NCI-H2081 treated with DMSO at 0.1 percent for 48 hours (cell line): Measurements from ENCODE around the gene ASAP3.

Experiments used
- DNase-seq: peaks from one replicate; lab custom pipeline; 2025; lab: John Stamatoyannopoulos, UW

The ASAP3 gene

DNA sequence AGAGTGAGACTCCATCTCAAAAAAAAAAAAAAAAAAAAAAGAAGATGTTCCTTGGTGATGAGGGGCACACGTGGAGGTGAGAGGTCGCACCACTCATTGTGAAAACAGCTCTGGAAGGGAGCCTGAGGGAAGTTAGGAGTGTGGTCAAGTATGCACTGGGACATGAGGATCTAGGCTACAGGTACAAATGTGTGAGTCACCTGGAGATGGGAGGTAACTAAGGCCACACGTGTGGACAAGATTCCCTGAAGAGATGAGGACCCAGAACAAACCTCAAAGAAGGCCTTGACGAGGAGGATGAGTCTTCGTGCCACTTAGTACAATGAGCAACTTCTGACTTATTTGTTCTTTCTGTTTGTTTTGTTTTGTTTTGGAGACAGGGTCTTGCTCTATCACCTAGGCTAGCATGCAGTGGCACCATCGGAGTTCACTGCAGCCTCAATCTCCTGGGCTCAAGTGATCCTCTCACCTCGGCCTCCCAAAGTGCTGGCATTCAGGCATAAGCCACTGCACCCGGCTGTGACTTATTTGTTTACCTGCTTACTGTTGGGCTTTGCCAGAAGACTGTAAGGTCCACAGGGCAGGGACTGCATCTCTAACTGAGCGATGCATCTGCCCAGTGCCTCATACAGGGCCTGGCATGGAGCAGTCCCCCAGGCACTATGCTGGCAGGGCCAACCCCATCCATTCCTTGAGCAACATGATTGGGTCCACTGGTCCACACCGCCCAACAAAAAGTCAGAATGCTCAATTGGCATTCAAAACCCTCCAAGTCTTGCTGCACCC is 6.4 kb downstream of the ASAP3 start:
- no peak for DNase-seq

DNA sequence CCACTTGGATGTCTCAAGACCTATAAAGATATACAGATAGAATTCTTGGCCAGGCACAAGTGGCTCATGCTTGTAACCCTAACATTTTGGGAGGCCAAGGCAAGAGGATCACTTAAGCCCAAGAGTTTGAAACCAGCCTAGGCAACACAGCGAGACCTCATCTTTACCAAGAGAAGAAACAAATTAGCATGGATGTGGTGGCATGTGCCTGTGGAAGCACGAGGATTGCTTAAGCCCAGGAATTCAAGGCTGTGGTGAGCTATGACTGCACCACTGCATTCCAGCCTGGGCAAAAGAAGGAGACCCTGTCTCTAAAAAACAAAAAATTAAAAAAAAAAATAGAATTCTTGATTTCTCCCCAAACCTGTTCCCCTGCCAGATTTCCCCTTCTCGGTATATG is 8.3 kb downstream of the ASAP3 start:
- no peak for DNase-seq

DNA sequence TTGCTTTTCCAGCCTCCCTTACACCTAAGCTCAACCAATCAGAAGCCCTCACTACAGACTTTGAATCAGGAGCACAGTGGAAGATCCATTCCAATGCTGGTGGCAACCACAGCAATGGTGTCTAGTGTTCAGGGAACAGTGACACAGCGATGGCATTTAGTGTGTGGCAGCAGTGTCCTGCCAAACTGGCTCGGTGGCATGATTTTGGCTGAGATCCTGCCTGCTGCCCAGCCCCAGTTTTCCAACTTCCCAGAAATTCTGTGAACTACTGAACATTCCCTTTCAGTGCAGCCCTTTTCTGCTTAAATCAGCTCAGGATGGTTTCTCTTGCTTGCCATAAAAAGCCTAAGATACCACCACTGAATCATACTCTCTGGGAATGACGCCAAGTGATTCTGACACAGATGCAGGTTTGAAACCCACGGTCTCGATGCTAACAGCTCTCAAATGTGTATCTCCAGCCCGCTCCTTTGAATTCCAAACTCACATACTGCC is 8.8 kb downstream of the ASAP3 start:
- no peak for DNase-seq

DNA sequence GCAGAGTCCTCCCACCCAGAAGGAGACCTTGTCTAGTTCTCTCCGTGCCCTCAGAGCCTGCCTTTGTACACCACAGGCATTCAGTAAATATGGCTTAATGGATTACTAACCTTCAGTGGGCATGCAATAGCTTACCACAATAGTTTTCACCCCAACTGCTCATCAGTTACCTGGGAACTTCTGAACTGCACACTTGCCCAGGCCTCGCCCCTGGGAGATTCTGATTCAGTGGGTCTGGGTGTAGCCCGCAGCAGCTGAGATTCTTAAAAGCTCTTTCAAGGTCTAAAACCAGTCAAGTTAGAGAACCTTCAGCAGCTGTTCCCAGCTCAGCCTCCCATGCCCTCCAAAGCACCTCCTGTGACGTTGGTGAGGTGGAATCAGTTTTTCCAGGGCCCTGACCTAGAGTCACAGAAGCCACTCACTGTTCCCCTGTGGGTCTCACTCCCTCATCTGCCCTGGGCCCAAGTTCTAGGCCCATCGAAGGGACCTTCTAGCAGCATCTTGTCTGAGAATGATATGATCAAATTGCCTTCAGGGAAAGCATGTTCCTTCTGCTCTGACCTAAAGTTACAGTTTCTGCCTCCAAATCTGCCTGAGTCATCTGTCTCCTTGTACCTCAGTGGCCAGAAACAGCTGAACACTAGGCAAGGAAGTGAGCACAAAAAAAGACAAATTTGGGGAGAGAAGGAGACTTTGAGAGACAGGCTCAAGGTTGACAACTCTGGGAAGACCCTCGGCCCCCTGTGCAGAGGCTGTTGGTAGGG is 10.8 kb downstream of the ASAP3 start:
- no peak for DNase-seq

DNA sequence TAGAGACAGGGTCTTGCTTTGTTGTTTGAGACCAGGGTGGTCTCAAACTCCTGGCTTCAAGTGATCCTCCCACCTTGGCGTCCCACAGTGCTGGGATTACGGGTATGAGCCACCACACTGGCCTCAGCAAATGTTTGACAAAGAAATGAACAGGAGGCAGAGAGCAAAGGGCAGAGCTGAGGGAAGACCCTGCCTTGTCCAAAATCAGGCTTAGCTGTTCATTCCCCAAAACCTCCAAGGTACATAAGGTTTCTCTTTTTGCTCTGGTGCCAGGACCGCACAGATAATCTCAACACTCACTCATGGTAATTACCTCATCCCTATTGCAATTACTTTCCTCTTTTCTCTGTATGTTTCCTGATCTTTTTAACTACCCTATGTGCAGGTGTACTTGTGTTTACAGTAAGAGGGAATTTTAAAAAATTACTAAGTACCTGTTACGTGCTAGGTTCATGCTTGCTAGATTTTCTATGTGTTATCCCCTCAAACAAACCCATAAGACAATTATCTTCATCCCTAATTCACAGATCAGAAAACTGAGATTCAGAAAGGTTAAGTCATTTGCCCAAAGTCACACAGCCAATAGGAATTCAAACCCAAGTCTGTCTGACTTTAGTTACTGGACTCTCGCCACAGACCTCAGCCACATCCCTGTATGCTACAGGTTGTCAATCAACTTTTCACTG is 11.5 kb downstream of the ASAP3 start:
- no peak for DNase-seq

DNA sequence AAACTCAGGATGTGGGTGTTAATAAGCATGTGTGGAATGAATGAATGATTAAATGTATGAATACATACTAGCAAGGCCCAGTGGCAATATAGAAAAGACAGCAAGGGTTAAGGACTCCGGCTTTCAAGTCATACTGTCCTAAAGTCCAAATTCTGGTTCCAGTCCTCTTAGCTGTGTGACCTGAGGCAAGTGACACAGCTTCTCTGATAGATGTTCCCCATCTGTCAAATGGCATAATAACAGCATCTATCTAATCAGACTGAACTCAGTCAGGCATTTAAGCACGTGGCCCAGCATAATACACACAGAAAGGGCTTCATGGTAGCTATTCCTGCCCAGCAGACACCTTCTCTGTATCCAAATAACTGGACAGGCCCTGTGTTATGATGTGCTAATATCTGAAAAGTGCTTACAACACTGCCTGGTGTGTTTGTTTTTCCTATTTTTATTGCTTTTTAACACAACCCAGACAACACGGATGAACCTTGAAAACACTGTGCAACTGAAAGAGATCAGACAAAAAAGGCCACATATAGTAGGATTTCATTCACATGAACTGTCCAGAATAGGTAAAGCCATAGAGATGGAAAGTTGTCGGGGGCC is 12.4 kb downstream of the ASAP3 start:
- DNase-seq: no peak

DNA sequence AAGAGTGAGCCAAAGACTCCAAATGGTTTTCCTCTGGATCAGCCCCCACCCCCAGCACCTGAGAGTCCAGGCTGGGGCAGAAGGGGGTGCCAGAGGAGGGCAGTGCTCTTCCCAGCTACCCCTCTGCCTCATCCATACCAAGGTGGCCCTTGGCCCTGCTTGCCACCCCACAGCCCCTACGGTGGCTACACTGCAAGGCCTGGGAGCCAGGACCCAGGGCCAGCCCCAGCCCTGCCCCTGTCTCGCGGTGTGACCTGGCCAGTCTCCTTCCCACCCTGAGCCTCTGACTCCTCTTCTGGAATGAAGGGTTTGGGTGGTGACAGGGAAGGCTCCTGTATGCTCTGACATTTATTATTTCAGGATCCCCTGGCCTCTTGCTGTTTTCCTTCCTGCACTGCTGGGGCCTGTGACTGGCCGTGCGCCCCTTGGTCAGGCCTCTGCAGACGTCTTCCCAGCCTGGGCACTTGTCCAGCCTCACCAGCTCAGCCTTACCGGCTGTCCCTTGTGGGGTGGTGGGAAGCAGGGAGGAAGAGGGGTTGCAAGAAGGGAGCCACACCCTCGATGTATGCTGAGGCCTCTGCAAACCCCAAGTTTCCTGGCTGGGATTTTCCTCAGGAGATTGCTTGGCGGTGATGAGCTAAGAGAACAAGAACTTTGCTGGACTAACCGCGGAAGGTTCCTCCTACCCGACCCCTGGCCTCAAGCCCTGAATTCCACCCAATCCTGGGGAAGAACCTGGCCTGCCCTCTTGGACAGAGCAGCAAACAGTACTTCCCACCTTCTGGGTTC is 13.5 kb downstream of the ASAP3 start:
- DNase-seq: no peak

DNA sequence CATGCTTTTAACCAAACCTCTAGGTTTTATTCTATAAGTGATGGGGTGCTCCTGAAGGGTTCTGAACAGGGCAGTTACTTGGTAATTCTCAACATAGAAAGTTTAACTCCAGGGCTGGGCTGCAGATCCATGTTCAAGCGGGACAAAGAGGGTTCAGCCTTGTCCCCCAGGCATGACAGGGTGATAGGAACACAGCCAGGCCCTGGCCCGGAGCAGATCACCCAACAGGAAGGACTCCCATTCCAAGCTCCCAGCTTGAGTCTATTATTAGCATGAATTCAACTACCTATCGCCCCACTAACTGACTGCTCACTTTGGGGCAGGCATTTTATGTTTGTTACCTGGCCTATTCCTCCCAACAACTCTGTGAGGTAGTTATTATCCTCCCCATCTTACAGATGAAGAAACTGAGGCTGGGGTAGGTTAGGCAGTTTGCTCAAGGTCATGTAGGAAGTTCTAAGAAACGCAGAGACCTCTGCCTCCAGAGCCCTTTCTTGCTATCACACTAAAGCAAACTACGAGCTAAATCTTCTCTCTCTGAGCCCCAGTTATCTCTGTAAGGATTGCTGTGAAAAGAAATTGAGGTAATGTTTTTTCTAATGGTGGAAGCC is 14.5 kb downstream of the ASAP3 start:
- no peak for DNase-seq

DNA sequence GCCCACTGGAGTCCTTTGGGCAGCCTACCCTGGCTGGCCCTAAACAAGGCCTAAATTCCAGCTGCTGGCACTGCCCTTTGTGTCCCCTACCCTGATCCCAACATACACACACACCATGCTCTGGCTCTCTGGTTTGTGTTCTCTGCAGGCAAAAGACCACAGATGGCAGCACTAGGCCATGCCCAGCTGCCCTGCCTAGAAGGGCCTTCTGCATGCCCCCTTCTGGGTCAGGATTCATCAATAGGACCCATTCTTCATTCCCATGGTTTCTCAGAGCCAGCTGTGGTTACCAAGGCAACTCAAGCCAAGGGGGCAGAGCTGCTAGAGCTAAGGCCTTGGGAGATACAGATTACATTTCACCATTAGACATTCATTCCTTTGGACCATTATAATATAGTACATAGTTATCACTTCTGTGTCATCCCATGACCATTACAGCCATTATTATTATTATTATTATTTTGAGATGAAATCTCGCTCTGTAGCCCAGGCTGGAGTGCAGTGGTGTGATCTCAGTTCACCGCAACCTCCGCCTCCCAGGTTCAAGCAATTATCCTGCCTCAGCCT is 17.5 kb downstream of the ASAP3 start:
- no peak for DNase-seq

DNA sequence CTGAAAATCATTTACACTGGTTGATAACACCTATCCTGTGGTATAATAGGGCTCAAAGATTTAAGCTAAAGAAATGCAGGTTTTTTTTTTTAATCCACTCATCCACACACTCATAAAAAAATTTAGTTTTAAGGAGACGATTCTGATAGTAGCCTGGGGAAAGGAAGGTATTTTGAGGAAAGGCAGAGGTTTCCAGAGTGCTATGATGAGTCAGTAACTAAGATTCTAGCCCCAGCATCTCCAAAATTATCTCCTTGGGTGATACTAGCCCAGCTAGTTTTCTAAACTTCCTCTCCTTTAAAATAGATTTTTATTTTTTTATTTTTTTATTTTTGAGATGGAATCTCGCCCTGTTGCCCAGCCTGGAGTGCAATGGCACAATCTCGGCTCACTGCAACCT is 20.7 kb downstream of the ASAP3 start:
- no peak for DNase-seq

DNA sequence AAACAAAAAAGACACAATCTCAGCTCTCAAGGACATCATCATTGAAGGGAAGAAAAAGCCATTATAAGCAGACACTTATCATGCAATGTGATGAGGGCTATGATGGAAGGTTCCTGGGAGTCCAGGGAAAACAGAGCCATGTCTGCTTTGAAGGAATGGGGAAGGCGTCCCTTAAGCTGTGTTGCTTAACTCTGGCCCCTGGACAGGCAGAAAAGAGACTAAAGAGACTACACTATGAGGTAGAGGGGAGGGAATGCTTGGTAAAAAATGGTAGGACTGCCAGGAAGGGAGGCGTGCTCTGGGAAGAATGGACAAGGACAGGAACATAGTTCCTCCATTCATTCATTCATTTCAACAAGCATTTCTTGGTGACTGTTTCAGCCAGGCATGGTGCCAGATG is 21.2 kb downstream of the ASAP3 start:
- DNase-seq: no peak

DNA sequence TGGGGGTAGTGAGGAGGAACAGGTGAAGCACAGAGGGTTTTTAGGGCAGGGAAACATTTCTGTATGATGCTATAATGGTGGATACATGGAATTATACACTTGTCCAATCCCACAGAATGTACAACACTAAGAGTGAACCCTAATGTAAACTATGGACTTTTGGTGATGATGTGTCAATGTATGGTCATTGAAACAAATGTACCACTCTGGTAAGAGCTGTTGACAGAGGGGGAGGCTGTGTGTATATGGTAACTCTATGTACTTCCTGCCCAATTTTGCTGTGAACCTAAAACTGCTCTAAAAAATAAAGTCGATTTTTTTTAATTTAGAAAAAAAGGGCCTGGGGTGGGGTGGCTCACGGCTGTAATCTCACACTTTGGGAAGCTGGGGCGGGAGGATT is 22.9 kb downstream of the ASAP3 start:
- no peak for DNase-seq

DNA sequence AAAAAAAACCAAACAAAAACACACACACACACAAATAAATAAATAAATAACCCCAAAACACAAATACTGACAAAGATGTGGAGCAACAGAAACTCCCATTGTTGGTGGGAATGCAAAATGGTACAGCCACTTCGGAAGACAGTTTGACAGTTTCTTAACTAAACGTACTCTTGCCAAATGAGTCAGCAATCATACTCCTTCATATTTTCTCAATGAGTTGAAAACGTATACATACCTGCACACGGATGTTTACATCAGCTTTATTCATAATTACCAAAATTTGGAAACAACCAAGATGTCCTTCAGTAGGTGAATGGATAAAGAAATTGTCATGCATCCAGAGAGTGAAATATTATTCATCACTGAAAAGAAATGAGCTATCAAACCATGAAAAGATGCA is 23.5 kb downstream of the ASAP3 start:
- no peak for DNase-seq

DNA sequence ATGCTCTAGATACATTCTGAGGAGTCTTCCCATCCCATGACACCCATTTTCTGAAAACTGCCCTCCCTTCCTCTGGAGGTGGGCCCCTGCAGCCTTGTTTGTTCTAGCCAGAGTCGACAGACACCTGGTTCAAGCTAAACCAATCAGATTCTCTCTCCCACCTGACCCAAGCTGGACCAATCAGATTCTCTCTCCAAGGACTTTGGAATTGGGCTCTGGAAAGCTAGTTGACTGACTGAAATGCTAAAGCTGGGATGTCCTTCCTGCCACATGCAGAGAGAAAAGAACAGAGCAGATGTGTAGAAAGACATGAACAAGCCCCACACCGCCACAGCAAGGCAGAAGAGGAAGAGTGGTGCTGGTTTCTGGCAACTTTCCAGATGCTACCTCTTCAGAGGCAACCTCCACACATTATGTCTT is 24.6 kb downstream of the ASAP3 start:
- no peak for DNase-seq

DNA sequence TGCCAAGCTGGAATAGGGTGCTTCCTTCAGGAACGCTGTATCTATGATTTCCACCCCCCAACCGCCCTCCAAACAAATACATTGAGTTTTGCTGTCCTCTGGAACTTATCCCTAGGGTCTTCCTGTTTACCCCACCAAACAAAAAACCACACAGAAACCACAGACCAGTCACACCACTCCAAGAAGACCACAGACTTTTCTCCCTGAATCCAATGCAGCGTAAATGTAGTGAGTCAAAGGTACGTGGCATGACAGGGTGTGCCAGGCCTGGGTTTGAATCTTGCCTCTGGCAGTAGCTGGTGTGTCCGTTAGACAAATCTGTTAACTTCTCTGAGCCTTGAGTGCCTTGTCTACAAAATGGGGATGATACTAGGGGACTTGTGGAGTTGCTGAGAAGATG is 27.8 kb downstream of the ASAP3 start:
- DNase-seq: no peak

DNA sequence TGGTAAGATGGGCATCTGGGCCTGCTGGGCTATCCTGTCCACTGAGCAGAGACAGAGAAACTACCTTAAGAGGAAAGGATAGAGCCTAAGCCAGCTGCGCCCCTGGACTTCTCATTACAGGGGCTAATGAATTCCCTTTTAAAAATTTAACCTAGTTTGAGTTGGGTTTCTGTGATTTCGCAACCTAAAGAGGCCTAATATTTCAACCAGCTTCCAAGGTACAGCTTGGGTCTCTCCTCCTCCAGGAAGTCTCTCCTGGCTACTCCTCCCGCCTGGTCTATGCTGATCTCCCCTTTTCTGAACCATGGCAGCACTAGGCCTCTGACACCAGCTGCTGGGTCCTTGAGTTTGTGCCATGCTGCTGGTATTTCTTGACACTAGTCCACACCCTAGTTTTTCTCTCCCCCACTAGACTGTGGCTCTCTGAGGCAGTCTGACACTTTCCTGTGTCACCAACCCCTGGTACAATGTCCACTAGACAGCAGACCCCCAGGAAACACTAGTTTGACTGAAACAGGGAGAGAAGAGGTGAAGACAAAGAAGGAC is 30.5 kb downstream of the ASAP3 start:
- DNase-seq: no peak

DNA sequence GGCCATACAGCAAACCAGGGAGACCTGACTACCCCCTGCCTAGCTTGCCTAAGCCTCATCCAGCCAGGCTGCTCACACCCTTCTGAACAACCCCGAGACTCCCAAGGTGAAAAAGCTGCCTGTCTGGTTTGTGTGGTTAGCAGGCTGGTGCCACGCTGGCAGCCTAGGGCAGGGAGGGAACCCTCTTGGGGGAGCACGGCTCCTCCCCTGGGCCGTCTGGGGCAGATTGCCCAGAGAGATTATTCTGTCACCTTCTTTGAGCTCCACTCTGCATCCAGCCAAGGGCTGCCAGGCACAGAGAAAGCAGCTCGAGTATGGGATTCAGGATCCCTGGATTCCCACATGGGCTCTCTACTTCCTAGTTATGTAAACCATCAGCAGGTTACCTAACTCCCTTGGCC is 32.0 kb downstream of the ASAP3 start:
- DNase-seq: no peak

DNA sequence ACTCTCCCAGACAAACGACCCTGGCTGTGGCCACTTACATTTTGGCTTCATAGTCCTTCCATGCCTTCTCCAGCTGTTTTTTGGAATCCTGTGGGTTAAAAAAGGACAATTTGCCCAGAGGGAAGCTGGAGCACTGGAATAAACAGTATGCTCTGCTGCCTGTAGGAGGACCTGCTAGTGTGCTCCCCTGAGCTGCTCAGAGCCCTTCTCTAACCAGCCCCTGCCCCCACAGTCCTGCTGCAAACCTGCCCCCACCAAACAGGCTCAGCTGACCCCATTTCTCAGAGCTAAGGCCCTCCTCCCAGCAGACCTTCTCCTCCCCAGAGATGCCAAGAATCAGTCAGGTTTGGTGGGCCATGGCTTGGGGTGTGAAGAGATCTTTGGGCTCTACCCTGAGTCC is 32.5 kb downstream of the ASAP3 start:
- no peak for DNase-seq

DNA sequence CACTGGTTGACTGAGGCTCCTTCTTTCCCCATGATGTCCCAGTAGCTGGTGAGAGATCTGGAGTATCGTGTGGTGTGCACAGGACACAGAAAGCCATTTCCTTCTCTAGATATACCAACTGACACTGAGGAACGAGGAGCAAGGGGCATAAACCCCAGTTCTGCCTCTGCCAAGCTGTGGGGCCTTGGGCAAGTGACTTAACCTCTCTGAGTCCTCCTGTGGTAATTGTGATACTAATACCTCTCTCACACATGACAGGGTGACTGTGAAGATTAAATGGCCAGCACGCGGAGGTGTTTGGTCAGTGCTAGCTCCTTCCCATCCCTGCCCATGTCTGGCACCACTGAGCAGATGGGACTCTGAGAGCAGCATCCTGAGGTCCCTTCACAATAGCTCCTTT is 33.1 kb downstream of the ASAP3 start:
- DNase-seq: no peak

DNA sequence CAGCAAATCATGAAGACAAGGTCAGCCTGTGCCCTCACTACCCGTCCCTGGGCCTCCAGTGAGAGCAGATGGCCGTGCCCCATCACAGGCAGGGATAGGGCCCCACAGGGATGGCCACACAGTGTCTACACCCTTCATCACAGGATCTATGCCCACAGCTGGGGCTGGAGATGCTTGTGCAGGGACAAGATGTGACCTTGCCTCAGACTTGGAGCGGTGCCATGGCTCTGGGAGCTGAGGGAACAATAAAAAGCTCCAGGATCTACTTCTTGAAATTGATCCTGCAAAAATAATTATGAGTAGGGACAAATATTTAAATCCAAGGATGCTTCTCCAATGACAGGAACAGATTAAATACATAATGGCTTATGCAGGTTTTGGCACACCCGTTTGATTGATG is 34.0 kb downstream of the ASAP3 start:
- DNase-seq: no peak

DNA sequence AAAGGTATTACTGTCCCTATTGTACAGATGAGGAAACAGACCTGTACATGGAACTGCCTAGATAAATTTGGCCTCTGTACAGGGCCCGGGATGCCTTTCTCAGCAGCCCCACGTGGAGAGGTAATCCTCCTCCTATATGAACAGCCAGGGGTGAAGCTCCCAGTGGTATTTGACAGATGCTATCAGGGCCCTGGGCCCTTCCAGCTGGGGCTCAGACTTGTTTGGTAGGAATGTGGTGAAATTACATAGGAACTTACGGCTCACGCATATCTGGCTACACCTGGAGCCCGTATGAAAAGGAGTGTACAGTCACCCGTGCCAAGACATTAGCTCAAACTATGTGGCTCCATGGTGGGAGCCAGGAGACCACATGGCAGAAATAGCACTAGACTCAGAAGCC is 34.7 kb downstream of the ASAP3 start:
- no peak for DNase-seq
